Measurements from ENCODE around the gene PCSK6.

PCSK6 gene

DNA sequence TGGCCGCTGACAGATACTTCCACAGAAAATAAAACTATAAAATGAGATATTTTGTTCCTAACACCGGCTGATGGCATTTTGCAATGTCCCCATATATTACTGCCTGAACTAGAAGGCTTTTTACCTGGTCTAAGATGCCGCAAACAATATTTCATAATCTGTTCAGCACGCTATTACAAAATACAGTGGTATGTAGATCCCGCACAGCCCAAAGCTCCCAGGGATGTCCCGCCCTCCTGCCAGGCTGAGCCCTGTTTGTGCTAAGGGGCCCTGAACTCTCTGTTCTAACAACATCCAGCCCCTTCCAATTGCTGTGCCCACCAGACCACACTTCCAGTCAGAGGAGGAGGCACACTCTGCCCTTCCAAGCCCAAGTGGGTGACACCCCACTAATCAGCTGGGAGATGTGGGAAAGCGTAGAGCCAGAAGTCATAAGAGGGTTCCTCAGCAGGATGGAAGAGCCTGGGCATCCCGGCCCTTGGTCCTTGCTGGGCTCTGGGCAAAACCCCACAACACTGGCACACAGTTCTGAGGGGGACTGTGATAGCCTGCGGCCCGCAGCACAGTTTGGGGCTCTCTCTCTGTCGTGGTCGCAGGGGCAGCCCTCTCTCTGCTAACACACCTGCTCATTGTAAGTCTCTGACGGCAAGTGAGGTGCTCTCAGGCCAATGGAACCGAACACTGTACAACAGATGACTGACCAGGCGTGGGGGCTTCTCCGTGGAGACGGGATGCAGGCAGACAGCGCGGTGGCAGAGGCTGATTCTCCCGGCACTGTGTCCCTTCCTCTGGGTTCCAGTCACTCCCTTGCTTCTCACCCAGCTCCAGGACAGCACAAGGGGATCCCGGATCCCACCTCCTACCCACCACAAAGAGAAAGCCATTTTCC lies 55.2 kb downstream of the PCSK6 start:
- no peak for DNase-seq (ENCODE audit: low spot score)
- no peak for TF ChIP-seq CTCF (IDR thresholded peaks at IDR 0.05; ENCODE audit: extremely low read depth, insufficient read depth, missing control alignments)

DNA sequence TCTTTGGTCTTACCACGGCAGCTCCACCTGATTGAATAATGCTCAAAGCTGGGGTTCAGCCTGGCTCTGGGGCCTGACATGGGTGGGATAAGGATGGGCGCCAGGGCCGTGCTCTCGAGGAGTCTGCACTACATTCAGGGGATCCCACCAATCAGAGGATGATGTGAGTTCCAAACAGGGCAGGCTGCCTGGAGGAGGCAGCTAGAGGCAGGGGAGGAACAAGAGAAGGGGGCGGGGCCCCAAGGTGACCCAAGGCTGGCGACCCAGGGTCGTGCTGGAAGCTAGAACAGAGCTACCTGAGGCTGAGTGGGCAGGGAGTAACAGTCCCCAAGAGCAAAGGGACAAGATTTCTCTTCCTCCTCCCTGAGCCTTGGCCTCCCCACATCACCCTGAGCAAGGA lies 56.1 kb downstream of the PCSK6 start:
- no peak for TF ChIP-seq CTCF (IDR thresholded peaks at IDR 0.05; ENCODE audit: extremely low read depth, insufficient read depth, missing control alignments)
- no peak for DNase-seq (ENCODE audit: low spot score)
- in situ Hi-C loops (cut with MboI; ENCODE audit: low pct_unique_long_range_greater_than_20kb, low sequenced_read_pairs, unreplicated experiment): no loop called here

More for the DNA sequence above, 55.2 kb downstream of the PCSK6 start:
- in situ Hi-C loops (cut with MboI; ENCODE audit: low pct_unique_long_range_greater_than_20kb, low sequenced_read_pairs, unreplicated experiment): no loop called here

DNA sequence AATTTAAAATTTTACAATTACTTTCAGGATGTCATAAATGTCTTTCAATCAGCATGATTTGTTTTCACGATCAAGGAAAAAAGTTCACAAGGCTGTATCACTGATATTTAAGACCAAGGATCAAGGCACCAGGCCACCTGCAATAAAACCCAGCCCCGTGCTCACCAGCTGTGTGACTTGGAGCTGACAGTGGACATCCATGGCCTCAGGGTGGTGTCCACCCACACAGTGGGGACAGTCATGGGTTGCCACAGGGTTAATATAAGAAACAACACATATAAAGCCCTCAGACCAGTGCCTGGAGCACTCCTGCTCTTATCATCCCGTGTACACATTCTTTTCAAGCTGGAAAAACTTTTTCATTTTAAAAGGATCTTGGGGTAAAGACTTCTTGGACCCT lies 56.5 kb downstream of the PCSK6 start:
- no peak for DNase-seq (ENCODE audit: low spot score)
- no peak for TF ChIP-seq CTCF (IDR thresholded peaks at IDR 0.05; ENCODE audit: extremely low read depth, insufficient read depth, missing control alignments)
- in situ Hi-C loops (cut with MboI; ENCODE audit: low pct_unique_long_range_greater_than_20kb, low sequenced_read_pairs, unreplicated experiment): no loop called here

DNA sequence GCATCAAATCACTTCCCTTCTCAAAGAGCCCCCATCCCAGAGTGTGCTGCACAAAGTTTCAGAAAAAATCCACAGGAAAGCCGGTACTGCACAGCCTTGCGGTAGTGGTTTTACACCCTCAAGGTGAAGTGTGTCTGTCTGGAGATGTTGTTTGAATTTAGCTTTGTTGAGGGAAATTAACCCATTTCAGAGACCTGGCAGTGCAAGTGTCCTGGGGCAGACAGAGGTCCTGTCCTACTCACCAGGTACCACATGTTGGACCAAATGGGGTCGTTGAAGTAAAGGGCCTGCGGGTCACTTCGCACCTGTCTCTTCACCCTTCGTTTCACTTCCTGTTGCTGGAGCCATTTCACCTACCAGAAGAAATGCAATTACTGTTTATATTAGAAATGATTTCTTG lies 57.8 kb downstream of the PCSK6 start:
- no peak for DNase-seq (ENCODE audit: low spot score)
- TF ChIP-seq CTCF (IDR thresholded peaks at IDR 0.05; ENCODE audit: extremely low read depth, insufficient read depth, missing control alignments): no peak
- in situ Hi-C loops (cut with MboI; ENCODE audit: low pct_unique_long_range_greater_than_20kb, low sequenced_read_pairs, unreplicated experiment): no loop called here

DNA sequence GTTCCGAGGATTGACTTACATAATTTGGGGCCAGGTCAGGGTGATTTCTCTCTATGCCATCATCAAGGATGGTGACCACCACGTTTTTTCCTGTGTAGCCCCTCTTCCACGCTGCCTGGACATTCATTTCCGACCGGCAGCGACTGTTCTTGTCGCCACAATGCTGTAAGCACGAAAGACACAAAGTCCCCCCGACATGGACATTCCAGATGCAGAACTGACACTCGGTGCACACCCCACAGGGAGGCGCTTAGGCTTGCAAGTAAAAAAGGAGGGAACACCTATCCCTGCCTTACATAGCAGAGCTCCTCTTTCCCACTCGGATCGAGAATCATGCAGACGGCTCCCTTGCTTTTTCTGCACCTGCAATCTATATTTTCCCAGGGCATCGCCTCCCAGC lies 58.2 kb downstream of the PCSK6 start:
- no peak for DNase-seq (ENCODE audit: low spot score)
- in situ Hi-C loops (cut with MboI; ENCODE audit: low pct_unique_long_range_greater_than_20kb, low sequenced_read_pairs, unreplicated experiment): no loop called here
- TF ChIP-seq CTCF (IDR thresholded peaks at IDR 0.05; ENCODE audit: extremely low read depth, insufficient read depth, missing control alignments): no peak

DNA sequence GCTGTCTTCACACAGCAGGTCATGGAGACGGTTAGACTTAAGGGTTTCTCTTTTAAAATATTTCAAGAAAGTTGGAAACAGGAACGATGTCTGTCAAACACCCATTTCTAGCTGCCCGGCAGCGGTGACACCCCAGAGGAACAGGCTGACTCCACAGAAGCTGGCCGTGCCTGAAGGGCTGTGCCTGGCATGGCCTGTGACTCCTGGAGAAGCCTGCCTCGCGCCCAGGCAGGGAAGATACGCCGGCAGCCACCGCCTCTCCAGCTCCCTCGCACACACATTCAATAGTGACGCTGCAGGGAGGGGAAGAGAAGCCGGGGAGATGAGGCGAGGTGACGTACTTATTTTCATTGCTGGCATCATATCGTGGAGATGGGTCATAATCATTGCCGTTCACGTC lies 59.9 kb downstream of the PCSK6 start:
- DNase-seq (ENCODE audit: low spot score): no peak
- TF ChIP-seq CTCF (IDR thresholded peaks at IDR 0.05; ENCODE audit: extremely low read depth, insufficient read depth, missing control alignments): no peak
- in situ Hi-C loops (cut with MboI; ENCODE audit: low pct_unique_long_range_greater_than_20kb, low sequenced_read_pairs, unreplicated experiment): no loop called here

Data from GM13977 (cell line).